Suprapubic skin (tissue), 3 donors: Measurements from ENCODE around the gene DGCR8.

Experiments
- POLR2A ChIP-seq, 2 donors: fragments of 450-650 bp; IDR thresholded peaks; one replicate each; pipeline ENCODE4 v1.6.1; 2017; ENCODE audit warnings: antibody characterized with exemption in 2 of 2, mild to moderate bottlenecking in 2 of 2, moderate library complexity in 2 of 2
- TF ChIP-seq, protein P1 (sequence below), 2 donors: fragments of 200-600 bp in 1 of 2; fragments of 450-650 bp in 1 of 2; sonication (generic) in 1 of 2; IDR thresholded peaks; one replicate each; pipeline ENCODE4 v1.5.1; 2016 to 2019; ENCODE audit warnings: antibody characterized with exemption in 2 of 2, mild to moderate bottlenecking in 1 of 2, moderate library complexity in 1 of 2

DNA sequence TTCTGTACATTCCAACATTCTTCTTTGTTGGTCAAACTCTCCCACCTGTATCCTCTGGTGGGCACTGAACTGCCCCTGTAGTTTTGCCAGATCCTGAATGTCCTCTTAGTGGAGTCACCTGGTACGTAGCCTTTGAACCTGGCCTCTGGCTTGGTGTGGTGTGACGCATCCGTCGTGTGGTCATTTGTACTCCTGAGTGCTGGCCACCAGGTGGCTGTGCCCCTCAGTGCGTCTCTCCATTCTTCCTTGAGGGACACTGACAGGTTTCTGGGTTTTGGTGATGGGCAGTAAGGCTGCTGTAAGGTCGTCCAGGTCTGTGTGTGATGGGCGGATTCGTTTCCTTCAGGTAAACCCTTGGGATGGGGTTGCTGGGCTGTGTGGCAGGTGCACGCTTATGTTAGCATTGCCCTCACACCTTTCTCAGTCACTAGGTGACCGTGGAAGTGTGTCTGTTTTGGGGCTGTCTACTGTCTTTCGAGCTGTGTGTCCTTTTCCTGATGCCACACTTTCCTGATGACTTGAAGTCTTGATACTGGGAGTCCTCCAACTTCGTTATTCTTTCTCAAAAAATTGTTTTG is 22.3 kb downstream of the DGCR8 start:
- TF ChIP-seq POLR2A (IDR thresholded peaks at IDR 0.05), result no peak
- TF ChIP-seq, protein P1, sequence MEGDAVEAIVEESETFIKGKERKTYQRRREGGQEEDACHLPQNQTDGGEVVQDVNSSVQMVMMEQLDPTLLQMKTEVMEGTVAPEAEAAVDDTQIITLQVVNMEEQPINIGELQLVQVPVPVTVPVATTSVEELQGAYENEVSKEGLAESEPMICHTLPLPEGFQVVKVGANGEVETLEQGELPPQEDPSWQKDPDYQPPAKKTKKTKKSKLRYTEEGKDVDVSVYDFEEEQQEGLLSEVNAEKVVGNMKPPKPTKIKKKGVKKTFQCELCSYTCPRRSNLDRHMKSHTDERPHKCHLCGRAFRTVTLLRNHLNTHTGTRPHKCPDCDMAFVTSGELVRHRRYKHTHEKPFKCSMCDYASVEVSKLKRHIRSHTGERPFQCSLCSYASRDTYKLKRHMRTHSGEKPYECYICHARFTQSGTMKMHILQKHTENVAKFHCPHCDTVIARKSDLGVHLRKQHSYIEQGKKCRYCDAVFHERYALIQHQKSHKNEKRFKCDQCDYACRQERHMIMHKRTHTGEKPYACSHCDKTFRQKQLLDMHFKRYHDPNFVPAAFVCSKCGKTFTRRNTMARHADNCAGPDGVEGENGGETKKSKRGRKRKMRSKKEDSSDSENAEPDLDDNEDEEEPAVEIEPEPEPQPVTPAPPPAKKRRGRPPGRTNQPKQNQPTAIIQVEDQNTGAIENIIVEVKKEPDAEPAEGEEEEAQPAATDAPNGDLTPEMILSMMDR (IDR thresholded peaks at IDR 0.05), result no peak
